PC-3 (cell line): ENCODE results near the gene MAB21L2.

ENCODE experiments used
- EZH2 ChIP-seq: fragments of 300-600 bp; sonication (generic); IDR thresholded peaks from one replicate; pipeline ENCODE4 v1.6.1; 2017; ENCODE audit warnings: antibody characterized with exemption, mild to moderate bottlenecking, low read length; ENCODE audit not compliant: unreplicated experiment
- EZH2phosphoT487 ChIP-seq: fragments of 300-600 bp; sonication (generic); IDR thresholded peaks from 2 replicates; pipeline ENCODE4 v1.6.1; 2018; ENCODE audit warnings: mild to moderate bottlenecking, antibody characterized with exemption, low read length, borderline replicate concordance
- TF ChIP-seq, protein P1 (sequence below): fragments of 300-600 bp; sonication (generic); conservative IDR thresholded peaks from 2 replicates; pipeline ENCODE4 v1.5.1; 2017; ENCODE audit warnings: antibody characterized with exemption, low read depth, mild to moderate bottlenecking, low read length

DNA sequence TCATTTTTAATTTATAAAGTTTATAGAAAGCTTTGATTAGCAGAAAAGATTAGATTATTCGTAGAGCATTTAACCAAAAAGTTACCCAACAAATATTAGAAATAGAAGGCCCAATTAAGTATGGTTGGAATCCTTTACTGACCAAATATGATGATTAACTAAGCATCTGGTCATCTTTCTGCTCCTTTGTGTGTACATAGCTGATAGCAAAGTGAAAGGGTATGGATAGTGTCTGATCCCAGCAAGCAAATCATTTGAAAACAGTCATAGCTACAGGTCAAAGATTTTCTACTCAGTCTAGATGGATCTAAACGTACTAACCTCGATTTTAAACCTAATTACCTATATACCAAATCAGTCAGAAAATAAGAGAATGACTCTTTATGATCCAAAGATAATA lies 7.3 kb upstream of the MAB21L2 start:
- TF ChIP-seq, protein P1, sequence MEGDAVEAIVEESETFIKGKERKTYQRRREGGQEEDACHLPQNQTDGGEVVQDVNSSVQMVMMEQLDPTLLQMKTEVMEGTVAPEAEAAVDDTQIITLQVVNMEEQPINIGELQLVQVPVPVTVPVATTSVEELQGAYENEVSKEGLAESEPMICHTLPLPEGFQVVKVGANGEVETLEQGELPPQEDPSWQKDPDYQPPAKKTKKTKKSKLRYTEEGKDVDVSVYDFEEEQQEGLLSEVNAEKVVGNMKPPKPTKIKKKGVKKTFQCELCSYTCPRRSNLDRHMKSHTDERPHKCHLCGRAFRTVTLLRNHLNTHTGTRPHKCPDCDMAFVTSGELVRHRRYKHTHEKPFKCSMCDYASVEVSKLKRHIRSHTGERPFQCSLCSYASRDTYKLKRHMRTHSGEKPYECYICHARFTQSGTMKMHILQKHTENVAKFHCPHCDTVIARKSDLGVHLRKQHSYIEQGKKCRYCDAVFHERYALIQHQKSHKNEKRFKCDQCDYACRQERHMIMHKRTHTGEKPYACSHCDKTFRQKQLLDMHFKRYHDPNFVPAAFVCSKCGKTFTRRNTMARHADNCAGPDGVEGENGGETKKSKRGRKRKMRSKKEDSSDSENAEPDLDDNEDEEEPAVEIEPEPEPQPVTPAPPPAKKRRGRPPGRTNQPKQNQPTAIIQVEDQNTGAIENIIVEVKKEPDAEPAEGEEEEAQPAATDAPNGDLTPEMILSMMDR = no peak
- TF ChIP-seq EZH2 (no peak), EZH2phosphoT487 (no peak)
